Endothelial cell of umbilical vein (primary cell): ENCODE measurements around the gene IGHMBP2. TPM values are rescaled to one million over a fixed set of nuclear protein-coding genes. Genes with fewer than 3 reads are reported as not detected.

Experiments
- BruUV-seq: library from RNA; stranded (reverse); fragments of 400-500 nt; replicated peaks from 2 replicates; lab custom pipeline; 2021; lab: Mats Ljungman, UMichigan
- CTCF ChIA-PET: fragments of 300-600, 350-600 bp; sonication (Branson Sonifier 250); formaldehyde crosslinking; loops from one replicate; lab custom pipeline; 2021; ENCODE audit warnings: antibody characterized with exemption, inconsistent platforms; lab: Charles Lee
- POLR2A ChIA-PET: fragments of 300-600, 350-600 bp; sonication (Branson Sonifier 250); formaldehyde crosslinking; loops from one replicate; lab custom pipeline; 2021; ENCODE audit warnings: antibody characterized with exemption, inconsistent platforms; lab: Charles Lee
- DNase-seq: peaks from one replicate; pipeline ENCODE4 v3.0.0-alpha.2; 2011; ENCODE audit warnings: low read depth, low spot score
- FAIRE-seq: peaks from 2 replicates; lab custom pipeline; 2011; peaks lifted over from hg19 to GRCh38; lab: Jason Lieb, UNC
- H2AFZ ChIP-seq: 2 replicates; pipeline ENCODE4 v1.6.0; 2012; ENCODE audit warnings: low read depth, low read length, control low read depth, inconsistent platforms
- H3K27ac ChIP-seq: 2 replicates; pipeline ENCODE4 v1.5.1; 2011; ENCODE audit warnings: low read depth, mild to moderate bottlenecking, control low read depth, low read length, moderate library complexity; ENCODE audit not compliant: insufficient read depth
- H3K27me3 ChIP-seq, 2 experiments: 2 replicates each; pipeline versions ENCODE4 v1.6.0 to v1.6.1; 2011; ENCODE audit warnings: low read length in 2 of 2, mixed read lengths in 1 of 2; ENCODE audit not compliant: control insufficient read depth in 2 of 2, insufficient read depth in 2 of 2
- H3K36me3 ChIP-seq, 2 experiments: 2 replicates in 1 of 2; 3 replicates in 1 of 2; pipeline ENCODE4 v1.5.1; 2011; ENCODE audit warnings: low read length in 2 of 2, mild to moderate bottlenecking in 1 of 2, moderate library complexity in 1 of 2; ENCODE audit not compliant: control insufficient read depth in 2 of 2, insufficient read depth in 2 of 2; ENCODE audit errors: extremely low read depth in 1 of 2
- H3K4me1 ChIP-seq: 3 replicates; pipeline ENCODE4 v1.5.1; 2011; ENCODE audit warnings: mild to moderate bottlenecking, low read length; ENCODE audit not compliant: control insufficient read depth, insufficient read depth; ENCODE audit errors: extremely low read depth
- H3K4me2 ChIP-seq: 2 replicates; pipeline ENCODE4 v1.6.1; 2011; ENCODE audit warnings: low read length, control low read depth, mixed read lengths; ENCODE audit not compliant: insufficient read depth
- H3K4me3 ChIP-seq, 3 experiments: fragments of 200-600 bp in 1 of 3; sonication (generic), shearing (Covaris generic) in 1 of 3; replicated peaks in 1 of 3; 2 replicates each; pipeline ENCODE4 v1.5.1; 2011 to 2016; ENCODE audit warnings: control low read depth in 3 of 3, low read length in 3 of 3, mild to moderate bottlenecking in 2 of 3, inconsistent platforms in 1 of 3, low read depth in 1 of 3, moderate library complexity in 1 of 3; ENCODE audit not compliant: insufficient read depth in 1 of 3
- H3K79me2 ChIP-seq: 2 replicates; pipeline ENCODE4 v1.6.0; 2012; ENCODE audit warnings: low read length, inconsistent platforms; ENCODE audit not compliant: control insufficient read depth, insufficient read depth
- H3K9ac ChIP-seq: replicated peaks from 2 replicates; pipeline ENCODE3; 2011; ENCODE audit warnings: low read length, control low read depth; ENCODE audit not compliant: insufficient read depth; ENCODE audit errors: extremely low read depth
- H3K9me1 ChIP-seq: replicated peaks from 3 replicates; pipeline ENCODE4 v1.6.0; 2011; ENCODE audit warnings: mild to moderate bottlenecking, low read length; ENCODE audit not compliant: control insufficient read depth, insufficient read depth; ENCODE audit errors: extremely low read depth
- H3K9me3 ChIP-seq: replicated peaks from 2 replicates; pipeline ENCODE4 v1.5.1; 2012; ENCODE audit warnings: low read length, inconsistent platforms; ENCODE audit not compliant: control insufficient read depth, insufficient read depth
- H4K20me1 ChIP-seq: replicated peaks from 2 replicates; pipeline ENCODE3; 2011; ENCODE audit warnings: mild to moderate bottlenecking, low read length; ENCODE audit not compliant: control insufficient read depth, insufficient read depth; ENCODE audit errors: extremely low read depth
- EZH2 ChIP-seq: IDR thresholded peaks from 2 replicates; pipeline ENCODE4 v1.6.1; 2012; ENCODE audit warnings: borderline replicate concordance, low read depth, mild to moderate bottlenecking, moderate library complexity, low read length, inconsistent platforms; ENCODE audit not compliant: severe bottlenecking
- FOS ChIP-seq: IDR thresholded peaks from 2 replicates; pipeline ENCODE4 v1.6.1; 2011; ENCODE audit warnings: mild to moderate bottlenecking, low read length, moderate library complexity, borderline replicate concordance; ENCODE audit not compliant: insufficient read depth
- GATA2 ChIP-seq: IDR thresholded peaks from 2 replicates; pipeline ENCODE4 v1.7.0; 2011; ENCODE audit warnings: low read depth, mild to moderate bottlenecking, moderate library complexity, mixed read lengths, low read length; ENCODE audit not compliant: insufficient read length, insufficient read depth
- JUN ChIP-seq: IDR thresholded peaks from 2 replicates; pipeline ENCODE4 v1.6.1; 2011; ENCODE audit warnings: borderline replicate concordance, low read depth; ENCODE audit not compliant: insufficient read length, insufficient read depth
- MYC ChIP-seq: IDR thresholded peaks from one replicate; pipeline ENCODE4 v1.6.1; 2011; ENCODE audit warnings: mild to moderate bottlenecking, low read depth, low read length
- POLR2A ChIP-seq: IDR thresholded peaks from 2 replicates; pipeline ENCODE4 v1.6.1; 2012; ENCODE audit warnings: low read depth, mild to moderate bottlenecking, control low read depth, low read length
- POLR2AphosphoS5 ChIP-seq: IDR thresholded peaks from 2 replicates; pipeline ENCODE4 v1.6.1; 2012; ENCODE audit warnings: low read depth, mild to moderate bottlenecking, control low read depth, low read length, moderate library complexity; ENCODE audit not compliant: insufficient read depth
- dilution Hi-C: fragments of 300-500 bp; cut with MboI; formaldehyde crosslinking; loops from one replicate; pipeline ENCODE4 v1.15.0; 2019; ENCODE audit warnings: low sequenced_read_pairs; ENCODE audit not compliant: extremely low pct_ligation_motif_present
- intact Hi-C: fragments of 100-400 bp; cut with micrococcal nuclease; formaldehyde crosslinking; loops from one replicate; pipeline ENCODE4 v1.10.0; 2022
- polyA plus RNA-seq, 4 experiments: library from polyadenylated mRNA; depleted of rRNA in 3 of 4; stranded (reverse) in 3 of 4; unstranded in 1 of 4; fragments of >200 nt; gene quantifications; 2 replicates each; pipeline versions ENCODE4 v1.2.1 to v1.2.3, GENCODE V29; 2011 to 2012; ENCODE audit warnings: missing spikeins in 1 of 4
- total RNA-seq: library from RNA; stranded (reverse); gene quantifications from 2 replicates; pipeline ENCODE4 v1.2.3, GENCODE V29; 2021
- TF ChIP-seq, protein P1 (sequence below): IDR thresholded peaks from 2 replicates; pipeline ENCODE4 v1.6.1; 2011; ENCODE audit not compliant: insufficient read depth, insufficient read length
- TF ChIP-seq, protein P2 (sequence below), 2 donors: IDR thresholded peaks; 1 replicate in 1 of 2; 2 replicates in 1 of 2; pipeline ENCODE4 v1.5.1; 2011; ENCODE audit warnings: low read length in 2 of 2, mild to moderate bottlenecking in 2 of 2, moderate library complexity in 2 of 2, control low read depth in 1 of 2, inconsistent platforms in 1 of 2, low read depth in 1 of 2; ENCODE audit not compliant: insufficient read depth in 1 of 2; ENCODE audit errors: extremely low read depth in 1 of 2

Gene IGHMBP2
- total and polyA plus RNA-seq, 2 donors (not counting 3 experiments of a cell fraction or from before 2014, with no cell fraction given) = 10.9 to 25.1 TPM

DNA sequence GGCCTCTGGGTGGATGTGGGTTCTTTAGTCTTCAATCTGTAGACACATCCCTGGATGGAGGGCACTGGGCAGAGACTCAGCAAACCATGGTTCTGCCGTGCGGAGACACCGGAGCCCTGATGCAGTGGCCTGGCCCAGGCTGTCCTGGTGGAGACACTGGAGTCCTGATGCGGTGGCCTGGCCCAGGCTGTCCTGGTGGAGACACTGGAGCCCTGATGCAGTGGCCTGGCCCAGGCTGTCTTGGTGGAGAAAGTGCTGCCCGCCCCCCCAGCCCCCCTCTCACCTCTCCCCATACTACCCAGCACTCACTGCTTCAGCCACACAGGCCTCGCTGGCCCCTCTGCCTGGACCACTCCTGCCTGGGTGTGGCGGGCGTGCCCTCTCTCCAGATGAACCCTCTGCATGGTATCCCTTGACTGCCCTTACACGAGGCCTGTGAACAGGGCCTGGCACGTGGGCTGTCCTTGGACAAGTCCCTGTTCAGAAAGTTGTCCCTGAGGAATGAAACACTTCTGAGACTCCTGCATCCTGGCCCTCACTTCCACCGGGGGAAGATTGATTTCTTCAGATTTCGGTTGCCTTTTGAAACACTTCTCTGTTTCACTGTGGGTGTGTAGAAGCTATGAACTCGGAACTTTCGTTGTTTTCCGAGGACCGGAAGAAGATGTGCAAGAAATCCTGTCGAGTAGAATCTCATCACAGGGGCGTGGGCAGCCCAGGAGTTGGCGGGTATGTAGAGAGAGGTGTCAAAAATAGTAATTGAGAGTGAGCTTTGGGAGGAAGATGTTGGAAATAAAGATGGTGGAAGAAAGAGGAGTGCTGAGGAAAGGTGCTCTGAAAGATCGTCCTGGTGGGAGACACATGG is 26.2 kb downstream of the IGHMBP2 start:
- no peak overlapping the region for H3K27ac ChIP-seq
- no peak for TF ChIP-seq GATA2
- TF ChIP-seq, protein P1, sequence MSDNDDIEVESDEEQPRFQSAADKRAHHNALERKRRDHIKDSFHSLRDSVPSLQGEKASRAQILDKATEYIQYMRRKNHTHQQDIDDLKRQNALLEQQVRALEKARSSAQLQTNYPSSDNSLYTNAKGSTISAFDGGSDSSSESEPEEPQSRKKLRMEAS = no peak
- no peak for TF ChIP-seq MYC
- TF ChIP-seq EZH2 = no peak
- TF ChIP-seq POLR2A = no peak
- TF ChIP-seq, protein P2, sequence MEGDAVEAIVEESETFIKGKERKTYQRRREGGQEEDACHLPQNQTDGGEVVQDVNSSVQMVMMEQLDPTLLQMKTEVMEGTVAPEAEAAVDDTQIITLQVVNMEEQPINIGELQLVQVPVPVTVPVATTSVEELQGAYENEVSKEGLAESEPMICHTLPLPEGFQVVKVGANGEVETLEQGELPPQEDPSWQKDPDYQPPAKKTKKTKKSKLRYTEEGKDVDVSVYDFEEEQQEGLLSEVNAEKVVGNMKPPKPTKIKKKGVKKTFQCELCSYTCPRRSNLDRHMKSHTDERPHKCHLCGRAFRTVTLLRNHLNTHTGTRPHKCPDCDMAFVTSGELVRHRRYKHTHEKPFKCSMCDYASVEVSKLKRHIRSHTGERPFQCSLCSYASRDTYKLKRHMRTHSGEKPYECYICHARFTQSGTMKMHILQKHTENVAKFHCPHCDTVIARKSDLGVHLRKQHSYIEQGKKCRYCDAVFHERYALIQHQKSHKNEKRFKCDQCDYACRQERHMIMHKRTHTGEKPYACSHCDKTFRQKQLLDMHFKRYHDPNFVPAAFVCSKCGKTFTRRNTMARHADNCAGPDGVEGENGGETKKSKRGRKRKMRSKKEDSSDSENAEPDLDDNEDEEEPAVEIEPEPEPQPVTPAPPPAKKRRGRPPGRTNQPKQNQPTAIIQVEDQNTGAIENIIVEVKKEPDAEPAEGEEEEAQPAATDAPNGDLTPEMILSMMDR (IDR thresholded peaks at IDR 0.05; ENCODE audit: extremely low read depth in 1 of 2, insufficient read depth in 1 of 2, low read depth in 1 of 2, low read length in 2 of 2) = no peak
- no peak for TF ChIP-seq JUN
- TF ChIP-seq POLR2AphosphoS5 = no peak
- no peak for TF ChIP-seq FOS
- no peak overlapping the region for H3K9ac ChIP-seq
- dilution Hi-C loops (no loop called here), intact Hi-C loops (no loop called here)
- no peak overlapping the region for H3K4me2 ChIP-seq
- no TSS peak for BruUV-seq
- peaks cover 3% of the 10 kb centered on the region for H3K9me3 ChIP-seq
- no peak overlapping the region for H3K4me3 ChIP-seq
- H4K20me1 ChIP-seq = no peaks in the 10 kb centered on the region
- ChIA-PET CTCF (no interaction called here), POLR2A (interaction anchor here (0.6 kb wide), 1 partner anchor 625 kb away, joined by 4 read pairs; no protein-coding TSS in a partner anchor)
- no peak overlapping the region for H2AFZ ChIP-seq
- no peaks in the 10 kb centered on the region for H3K4me1 ChIP-seq
- no peaks in the 10 kb centered on the region for H3K9me1 ChIP-seq
- no peaks in the 10 kb centered on the region for H3K27me3 ChIP-seq
- H3K36me3 ChIP-seq = peaks cover 5 to 40% of the 10 kb centered on the region in 2 experiments
- DNase-seq = no peak
- H3K79me2 ChIP-seq = no peaks in the 10 kb centered on the region
- no peak for FAIRE-seq
